HG02571 (cell line): ENCODE measurements around the gene CORO2B.
"Not testable (repeated sequence)": the region's sequence is repeated elsewhere in the genome, so short reads cannot be mapped to it uniquely, and the experiment has no call there.

Experiments used
- ATAC-seq: cut with Tn5 transposase; IDR thresholded peaks from one replicate; pipeline ENCODE4 v1.9.1; 2021; ENCODE audit warnings: mild to moderate bottlenecking, moderate library complexity; ENCODE audit not compliant: unreplicated experiment

Gene CORO2B

DNA sequence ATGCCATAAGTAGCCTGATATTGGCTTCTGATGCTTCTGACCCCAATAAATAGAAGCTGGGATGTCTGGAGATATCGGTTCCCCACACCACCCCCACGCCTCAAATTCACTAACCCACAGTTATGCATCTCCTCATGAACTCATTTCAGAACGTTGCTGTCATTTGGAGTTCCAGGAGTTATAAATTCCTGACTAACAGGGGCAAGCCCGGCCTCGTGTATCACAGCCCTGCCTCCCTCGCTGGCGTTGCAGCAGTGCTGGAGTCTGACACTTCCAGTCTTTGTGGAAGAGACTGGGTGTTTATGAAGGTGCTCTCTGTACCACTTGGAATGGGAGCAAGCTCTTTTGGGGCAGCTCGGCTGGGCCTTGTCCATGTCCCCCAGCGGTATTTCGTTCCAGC lies 140.9 kb downstream of the CORO2B start:
- no peak for ATAC-seq

DNA sequence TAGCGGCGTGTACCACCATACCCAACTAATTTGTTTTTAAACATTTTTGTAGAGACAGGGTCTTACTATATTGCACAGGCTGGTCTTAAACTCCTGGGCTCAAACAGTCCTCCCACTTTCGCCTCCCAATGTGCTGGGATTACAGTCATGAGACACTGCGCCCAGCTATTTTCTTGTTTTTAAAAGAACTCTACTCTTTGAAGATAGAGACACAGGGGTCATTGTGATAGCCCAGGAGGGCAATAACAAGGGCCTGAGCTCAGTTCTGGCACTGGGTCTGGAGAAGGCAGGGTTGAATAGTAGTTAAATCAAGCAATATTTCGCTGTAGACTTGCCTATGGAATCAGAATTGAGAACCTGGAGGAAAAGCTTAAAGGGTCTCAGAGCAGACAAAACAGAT lies 143.1 kb downstream of the CORO2B start:
- no peak for ATAC-seq

DNA sequence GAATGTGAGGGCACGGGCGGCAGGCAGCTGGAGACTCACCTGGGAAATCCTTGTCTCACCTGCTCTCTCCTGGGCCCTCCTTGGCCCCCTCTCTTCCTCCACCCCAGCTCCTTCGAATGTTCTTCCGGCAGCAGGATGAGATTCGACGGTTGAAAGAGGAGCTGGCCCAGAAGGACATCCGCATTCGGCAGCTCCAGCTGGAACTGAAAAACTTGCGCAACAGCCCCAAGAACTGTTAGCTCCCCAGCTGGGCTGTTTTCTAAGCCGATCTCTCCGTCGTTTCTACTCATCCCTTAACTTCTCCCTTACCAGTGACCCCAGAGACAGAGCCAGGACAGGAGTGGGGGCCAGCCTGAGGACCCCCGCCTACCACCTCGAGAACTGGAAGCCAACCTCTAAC lies 146.9 kb downstream of the CORO2B start:
- ATAC-seq: no peak

DNA sequence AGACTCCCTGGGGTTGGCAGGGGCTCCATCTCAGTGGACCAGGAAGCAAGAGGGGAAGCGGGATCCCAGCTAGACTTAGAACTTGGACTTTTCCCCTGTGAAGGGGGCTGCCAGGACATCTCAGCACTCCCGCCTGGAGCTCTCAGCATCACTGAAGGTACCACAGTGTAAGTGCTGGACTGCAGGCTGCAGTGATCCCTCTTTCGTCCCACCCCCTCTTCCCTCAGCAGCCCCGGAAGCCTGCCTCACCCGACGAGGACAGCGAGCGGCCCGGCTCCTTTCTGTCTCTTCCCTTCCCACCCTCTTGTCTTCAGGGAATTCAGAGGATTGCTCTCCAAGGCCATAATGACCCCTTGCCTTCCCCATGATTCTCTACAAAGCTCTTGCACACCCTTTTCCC lies 147.5 kb downstream of the CORO2B start:
- no peak for ATAC-seq

DNA sequence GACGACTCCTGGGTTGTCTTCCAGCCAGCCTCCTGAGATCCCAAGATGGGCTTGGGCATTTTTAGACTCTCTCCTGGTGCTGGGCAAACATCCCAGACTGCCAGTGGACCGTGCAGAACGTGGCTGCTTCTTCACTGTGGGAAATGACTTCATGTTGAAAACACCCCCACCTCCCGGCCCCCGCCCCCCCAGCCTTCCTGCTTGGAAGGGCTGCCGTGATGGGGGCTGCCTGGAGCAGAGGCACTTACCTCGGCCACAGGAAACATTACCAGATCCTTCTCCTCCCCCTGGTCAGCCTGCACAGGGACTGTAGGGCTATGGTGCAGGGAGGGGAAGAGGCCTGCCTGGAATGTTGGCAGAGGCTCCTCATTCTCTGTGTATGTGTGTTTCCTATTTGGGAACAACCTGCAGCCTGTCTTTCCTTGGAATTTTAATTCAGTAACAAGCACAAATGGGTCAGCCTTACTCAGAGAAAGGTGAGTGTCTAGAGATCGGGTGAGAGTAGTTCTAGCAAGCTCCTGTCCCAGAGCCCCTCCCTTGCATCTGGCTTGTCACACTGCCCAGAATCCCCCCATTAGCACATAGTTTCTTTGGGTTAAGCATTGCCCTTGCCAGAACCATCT lies 151.1 kb downstream of the CORO2B start:
- no peak for ATAC-seq

DNA sequence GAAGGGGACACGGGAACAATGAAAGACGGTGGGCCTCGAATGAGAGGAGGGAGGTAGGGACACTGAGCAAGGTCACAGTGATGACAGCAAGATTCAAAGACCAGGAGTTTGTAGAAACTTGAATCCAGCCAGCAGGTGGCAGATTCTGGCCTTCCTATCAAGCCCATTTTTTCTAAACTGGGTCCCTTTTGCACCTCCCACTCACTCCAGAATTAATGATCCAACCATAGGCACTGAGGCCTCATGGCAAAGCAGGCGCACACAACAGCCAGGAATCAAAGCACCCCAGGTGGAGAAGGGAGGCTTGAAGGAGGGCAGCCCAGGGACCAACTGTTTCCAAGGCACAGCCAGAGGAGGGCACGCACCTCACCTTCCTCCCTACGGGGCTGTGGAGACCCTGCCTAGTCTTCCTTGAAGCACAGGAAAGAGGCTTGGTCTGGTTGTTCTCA lies 151.7 kb downstream of the CORO2B start:
- no peak for ATAC-seq

DNA sequence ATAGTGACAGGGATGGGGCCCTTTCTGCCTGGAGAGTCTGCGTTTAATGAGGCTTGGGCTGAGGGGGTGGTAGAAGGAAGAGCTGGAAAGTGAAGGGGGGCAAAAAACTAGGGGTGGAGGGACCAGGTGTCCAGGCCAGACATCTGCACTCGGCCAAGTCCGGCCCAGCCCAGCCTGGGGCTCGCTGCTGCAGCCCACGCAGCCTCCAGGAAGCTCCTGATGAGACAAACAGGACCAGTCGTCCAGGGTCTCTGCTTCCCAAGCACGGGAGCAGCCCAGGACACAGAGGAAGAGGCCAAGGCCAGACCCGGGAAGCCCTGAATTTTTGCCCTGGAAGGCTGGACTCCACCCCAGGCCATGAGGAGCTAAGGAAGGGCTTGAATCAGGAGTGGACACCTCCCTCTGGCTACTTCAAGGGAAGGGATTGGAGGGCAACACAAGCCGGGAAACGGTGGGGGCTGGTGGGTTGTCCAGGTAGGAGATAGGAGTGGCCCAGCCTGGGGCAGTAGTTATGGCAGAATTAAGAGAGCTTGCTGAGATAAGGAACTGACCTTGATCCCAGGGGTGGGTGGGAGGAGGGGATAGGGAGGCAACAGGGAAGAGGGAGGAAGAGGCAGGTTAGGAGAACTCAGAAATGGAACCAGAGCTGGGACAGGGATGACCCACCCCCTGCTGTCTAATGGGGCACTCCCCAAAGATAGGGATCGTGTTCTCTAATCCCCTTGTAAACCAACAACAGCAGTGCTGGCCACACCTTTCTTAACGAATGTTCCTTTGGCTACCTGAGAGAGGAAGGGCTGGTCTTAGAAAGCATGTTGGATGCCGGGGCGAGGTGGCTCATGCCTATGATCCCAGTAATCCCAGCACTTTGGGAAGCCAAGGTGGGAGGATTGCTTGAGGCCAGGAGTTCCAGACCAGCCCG lies 152.4 kb downstream of the CORO2B start:
- ATAC-seq: no peak

DNA sequence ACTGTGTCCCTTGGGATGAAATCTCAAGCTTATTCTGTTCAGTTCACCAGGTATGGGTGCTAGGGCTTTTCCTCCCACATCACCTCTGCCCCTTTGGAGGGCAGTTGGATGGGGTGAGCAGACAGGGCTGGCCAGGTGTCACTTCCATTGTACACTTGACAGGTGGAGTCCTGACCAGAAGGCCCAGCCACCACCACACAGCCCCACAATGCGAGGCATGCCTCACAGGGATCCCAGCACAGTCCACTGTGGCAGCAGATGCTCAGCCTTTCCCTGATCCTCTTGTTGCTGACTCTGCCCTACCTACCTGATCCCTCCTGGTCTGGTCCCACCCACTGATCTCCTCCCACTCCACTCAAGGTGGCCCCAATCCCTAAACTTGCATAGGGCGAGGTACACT lies 153.7 kb downstream of the CORO2B start:
- ATAC-seq: no peak

DNA sequence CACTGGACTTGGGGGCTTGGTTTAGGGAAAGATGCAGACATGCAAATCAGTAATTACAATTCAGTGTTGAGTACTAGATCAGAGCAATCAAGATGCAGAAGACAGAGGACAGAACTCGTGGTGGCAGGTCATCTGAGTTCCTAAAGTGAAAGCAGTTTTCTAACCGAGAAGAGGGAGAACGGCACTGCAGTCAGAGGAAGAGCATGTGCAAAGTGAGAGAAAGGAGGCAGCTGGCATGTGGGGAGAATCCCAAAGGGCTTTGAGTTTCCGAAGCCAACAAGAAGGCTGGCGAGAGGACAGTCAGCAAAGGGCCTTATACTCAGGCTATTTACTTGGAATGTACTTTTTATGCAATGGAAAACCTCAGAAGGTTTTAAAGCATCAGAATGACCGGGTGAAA lies 154.9 kb downstream of the CORO2B start:
- ATAC-seq: no peak

DNA sequence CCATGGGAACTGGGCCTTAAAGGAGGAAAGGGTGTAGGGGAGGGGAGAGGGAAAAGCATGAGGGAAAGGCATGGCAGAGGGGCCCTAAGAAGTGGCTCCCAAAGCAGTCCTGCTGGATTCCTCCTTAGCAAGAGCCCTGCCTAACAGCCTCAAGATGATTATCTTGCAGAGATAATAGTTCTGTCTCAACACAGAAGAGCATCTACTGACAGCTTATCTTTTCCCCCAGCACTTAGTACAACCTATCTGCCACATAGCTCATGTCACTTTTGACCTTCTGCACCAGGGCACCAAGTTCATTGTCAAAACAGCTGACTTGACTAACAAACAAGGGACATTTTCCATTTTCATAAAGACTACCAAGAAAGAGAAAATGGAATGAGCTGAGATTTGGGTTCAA lies 155.6 kb downstream of the CORO2B start:
- no peak for ATAC-seq

DNA sequence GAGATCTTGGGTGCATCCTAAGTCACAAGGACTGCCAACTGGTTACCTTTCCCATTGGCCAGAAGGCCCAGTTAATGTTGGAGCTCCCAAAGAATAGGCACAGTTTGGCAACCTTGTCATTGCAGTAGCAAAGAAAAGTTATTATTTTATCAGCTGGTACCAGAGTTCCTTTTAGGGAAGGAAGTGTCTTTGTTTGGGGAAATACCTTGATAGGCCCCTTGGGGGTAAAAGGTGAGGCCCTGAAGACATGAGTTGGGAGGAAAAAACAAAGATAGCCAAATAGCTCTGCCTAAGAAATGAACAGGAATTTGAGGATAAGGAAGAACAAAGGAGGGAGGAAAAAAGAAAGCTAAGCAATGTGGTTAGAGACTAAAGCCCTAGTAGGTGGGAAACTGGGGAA lies 156.1 kb downstream of the CORO2B start:
- no peak for ATAC-seq

DNA sequence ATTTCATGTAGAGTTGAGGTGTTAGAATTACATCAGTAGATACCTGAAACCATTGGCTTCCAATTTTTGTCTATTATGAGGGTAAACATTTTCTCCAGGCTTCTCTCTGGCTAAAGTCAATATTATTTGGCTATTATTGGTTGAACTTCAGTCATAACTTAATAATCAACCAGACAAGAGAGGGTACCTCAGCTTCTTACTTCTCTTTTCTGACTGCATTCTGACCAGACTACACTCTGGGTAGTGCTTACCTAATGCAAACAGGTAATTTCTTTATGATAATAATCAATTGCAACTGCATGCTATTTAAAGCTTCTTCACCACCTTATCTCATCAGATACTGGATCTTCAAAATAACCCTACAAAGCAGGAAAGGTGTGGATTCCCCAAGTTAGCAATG lies 156.8 kb downstream of the CORO2B start:
- no peak for ATAC-seq

DNA sequence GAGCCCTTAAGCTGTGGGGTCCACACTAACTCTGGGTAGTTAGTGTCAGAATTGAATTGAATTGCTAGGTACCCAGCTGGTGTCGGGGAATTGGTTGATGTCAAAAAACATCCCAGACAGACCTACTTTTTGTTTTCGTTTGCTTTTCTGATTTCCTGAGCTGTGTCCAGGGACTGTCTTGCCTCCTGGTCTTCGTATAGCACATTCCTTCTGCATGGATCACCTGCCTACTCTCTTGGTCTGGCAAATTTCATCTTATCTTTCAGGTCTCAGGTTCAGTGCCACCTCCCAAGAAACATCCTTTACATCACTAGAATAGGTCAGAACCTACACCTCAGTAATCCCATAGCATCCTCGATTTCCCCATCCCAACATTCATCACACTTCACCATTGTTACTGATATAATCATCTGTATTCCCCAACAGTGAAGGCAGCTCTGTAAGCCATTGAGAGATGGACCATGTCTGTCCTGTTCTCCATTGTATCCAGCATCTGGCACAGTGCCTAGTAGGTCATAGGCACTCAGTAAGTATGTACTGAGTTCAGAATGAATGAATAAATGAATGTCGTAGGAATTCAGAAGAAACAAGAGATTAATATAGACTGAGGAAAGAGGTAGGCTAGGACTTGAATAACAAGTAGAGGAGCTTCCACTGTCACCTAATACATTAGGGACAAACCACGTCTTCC lies 160.7 kb downstream of the CORO2B start:
- no peak for ATAC-seq

DNA sequence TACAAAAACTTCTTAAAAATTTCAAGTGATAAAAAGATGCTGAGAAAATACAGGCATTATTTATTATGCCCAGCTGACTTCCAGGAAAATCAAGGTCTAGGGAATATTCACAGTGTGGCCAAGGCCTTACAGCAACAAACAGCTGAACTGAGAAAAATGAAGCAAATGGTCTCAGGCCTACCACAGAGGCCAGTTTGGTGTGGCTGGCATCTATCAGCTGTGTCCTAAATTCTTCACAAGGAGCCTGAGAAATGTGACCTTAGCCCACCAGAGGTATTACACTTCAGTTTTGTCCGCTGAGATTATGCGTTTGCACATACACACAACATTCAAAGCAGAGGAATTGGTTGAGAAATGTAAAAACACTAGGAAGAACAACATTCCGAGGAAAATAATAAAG lies 164.5 kb downstream of the CORO2B start:
- no peak for ATAC-seq

DNA sequence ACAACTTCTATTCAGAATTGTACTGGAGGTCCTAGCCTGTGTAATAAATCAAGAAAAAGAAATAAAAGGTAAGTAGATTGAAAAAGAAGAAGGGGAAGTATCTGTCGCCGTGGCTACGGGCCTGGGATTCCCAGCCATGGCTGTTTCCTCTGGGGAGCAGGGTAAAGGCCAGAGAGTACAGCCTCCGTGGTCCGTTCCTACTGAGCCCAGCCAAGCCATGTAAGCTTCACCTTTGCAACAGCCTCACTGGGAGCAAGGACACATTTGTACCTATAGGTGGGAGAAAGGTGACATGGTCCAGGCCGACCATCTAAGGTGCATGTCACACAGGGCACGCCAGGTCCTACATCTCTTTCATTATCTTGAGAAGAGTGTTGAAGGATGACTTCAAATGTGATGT lies 170.6 kb downstream of the CORO2B start:
- no peak for ATAC-seq

DNA sequence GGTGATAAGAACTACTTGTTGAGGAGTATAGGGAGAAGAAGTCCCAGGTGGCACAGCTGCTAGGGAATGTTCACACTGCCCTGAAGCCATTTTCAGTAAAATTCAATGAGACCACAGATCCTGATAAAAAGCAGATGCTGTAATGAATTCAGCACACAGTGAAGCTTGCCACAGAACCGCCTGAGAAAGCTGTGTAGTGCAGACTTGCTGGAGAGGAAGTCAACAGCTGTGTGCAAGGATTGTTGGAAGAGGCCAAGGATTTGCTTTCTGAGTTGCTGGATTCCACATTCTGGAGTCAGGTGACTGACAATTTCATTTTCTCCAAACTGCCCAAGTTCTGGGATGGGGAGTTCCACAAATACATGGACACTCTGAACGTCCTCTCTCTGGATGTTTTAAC lies 171.0 kb downstream of the CORO2B start:
- ATAC-seq: no peak

DNA sequence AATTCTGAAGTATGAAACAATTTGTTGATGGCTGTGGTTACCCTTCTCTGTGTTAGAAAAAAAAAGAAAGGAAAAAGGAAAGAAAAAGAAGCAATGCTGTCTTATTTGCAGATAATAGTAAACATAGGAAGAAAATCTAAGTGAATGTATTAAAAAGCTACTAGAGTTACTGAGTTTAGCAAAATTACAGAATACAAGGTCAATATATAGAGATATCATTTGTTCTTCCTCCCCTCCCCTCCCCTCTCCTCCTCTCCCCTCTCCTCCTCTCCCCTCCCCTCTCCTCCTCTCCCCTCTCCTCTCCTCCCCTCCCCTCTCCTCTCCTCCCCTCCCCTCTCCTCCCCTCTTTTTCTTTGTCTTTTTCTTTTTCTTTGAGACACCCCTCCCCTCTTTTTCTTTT lies 172.8 kb downstream of the CORO2B start:
- no peak for ATAC-seq

DNA sequence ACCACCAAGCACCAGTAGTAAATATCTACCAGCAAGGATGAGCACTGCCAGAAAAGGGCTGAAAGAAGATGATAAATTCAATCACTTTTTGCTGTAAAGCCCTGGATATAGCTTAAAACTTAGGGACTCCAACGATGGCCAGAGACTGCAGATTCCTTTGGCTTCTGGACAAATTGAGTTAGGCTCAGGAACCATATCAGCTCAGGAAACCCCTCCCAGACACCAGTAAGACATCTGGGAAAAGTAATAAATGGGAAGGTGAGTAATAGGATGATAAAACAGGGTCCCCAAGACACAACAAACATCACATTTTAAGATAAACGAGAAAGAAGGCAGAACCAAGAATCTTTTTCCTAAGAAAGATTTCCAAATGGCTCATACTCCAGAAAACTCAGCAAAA lies 176.9 kb downstream of the CORO2B start:
- ATAC-seq: no peak

DNA sequence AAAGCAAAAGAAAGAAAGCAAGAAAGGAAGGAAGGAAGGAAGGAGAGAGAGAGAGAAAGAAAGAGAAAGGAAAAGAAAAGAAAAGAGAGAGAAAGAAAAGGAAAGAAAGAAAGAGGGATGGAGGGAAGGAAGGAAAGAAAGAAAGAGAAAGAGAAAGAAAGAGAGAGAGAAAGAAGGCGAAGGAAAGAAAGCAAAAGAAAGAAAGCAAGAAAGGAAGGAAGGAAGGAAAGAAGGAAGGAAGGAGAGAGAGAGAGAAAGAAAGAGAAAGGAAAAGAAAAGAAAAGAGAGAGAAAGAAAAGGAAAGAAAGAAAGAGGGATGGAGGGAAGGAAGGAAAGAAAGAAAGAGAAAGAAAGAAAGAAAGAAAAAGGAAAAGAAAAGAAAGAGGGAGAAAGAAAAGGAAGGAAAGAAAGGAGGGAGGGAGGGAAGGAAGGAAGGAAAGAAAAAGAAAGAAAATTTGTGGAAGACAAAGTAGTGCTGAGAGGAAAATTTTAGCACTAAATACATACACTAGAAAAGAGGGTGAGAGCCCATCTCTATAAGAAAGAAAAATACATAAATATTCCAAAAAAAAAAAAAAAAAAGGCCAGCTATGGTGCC lies 181.3 kb downstream of the CORO2B start:
- not testable (repeated sequence) for ATAC-seq

DNA sequence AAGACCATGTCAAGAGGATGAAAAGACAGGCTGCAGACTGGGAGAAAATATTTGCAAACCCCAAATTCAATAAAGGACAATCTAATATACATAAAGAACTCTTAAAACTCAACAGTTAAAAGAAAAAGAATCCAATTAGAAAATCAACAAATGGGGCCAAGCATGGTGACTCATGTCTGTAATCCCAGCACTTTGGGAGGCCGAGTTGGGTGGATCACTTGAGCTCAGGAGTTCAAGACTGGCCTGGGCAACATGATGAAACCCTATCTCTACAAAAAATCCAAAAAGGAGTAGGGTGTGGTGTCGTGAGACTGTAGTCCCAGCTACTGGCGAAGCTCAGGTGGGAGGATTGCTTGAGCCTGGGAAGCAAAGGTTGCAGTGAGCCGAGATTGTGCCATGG lies 184.3 kb downstream of the CORO2B start:
- ATAC-seq: no peak

DNA sequence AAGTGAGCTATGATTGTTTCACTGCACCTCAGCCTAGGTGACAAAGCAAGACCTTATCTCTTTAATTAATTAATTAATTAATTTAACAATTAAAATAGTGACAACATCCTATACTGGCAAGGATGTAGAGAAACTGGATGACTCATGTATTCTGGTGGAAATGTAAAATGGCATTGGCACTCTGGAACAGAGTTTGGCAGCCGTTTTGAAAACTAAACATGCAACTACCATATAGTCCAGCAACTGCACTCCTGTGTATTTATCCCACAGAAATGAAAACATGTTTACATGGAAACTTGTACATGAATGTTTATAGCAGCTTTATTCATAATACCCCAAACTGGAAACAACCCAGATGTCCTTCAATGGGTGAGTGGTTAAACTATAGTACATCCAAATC lies 185.3 kb downstream of the CORO2B start:
- no peak for ATAC-seq
